SK-N-SH (cell line): ENCODE results near the gene TLE1. TPM values are rescaled to one million over a fixed set of nuclear protein-coding genes. Genes with fewer than 3 reads are reported as not detected.

Experiments used
- CTCF ChIA-PET: fragments of 300-600, 350-600 bp; formaldehyde crosslinking; extraction: SDS; loops from one replicate; lab custom pipeline; 2021; lab: Yijun Ruan, JAX
- POLR2A ChIA-PET: fragments of 350-600 bp; sonication (Branson Sonifier 250); formaldehyde crosslinking; extraction: SDS; loops from one replicate; lab custom pipeline; 2020; ENCODE audit warnings: antibody characterized with exemption, inconsistent platforms; lab: Yijun Ruan, JAX
- DNase-seq: peaks from one replicate; pipeline ENCODE4 v3.0.0; 2012
- H2AFZ ChIP-seq: fragments of 200-600 bp; sonication (generic); 2 replicates; pipeline ENCODE4 v1.8.1; 2016; ENCODE audit warnings: antibody characterized with exemption, mild to moderate bottlenecking, low read depth
- H3F3A ChIP-seq: fragments of 200-600 bp; sonication (generic); replicated peaks from 2 replicates; pipeline ENCODE3; 2016; ENCODE audit warnings: antibody characterized with exemption, mild to moderate bottlenecking; ENCODE audit not compliant: insufficient read depth
- H3K27ac ChIP-seq, 2 experiments: fragments of 200-500 bp in 1 of 2; fragments of 200-600 bp in 1 of 2; sonication (Bioruptor generic) in 1 of 2; sonication (generic), shearing (Covaris generic) in 1 of 2; 2 replicates each; pipeline versions ENCODE4 v1.5.1 to v1.6.1; 2014 to 2016; ENCODE audit warnings: low read depth in 2 of 2, inconsistent platforms in 1 of 2, low read length in 1 of 2, mild to moderate bottlenecking in 1 of 2, mixed read lengths in 1 of 2
- H3K27me3 ChIP-seq: fragments of 200-600 bp; sonication (generic), shearing (Covaris generic); 2 replicates; pipeline ENCODE4 v1.6.1; 2016; ENCODE audit warnings: mixed run types; ENCODE audit not compliant: insufficient read depth
- H3K36me3 ChIP-seq, 2 experiments: fragments of 200-500 bp in 1 of 2; fragments of 200-600 bp in 1 of 2; sonication (Bioruptor generic) in 1 of 2; sonication (generic) in 1 of 2; replicated peaks in 1 of 2; 2 replicates each; pipeline versions ENCODE3 to v1.5.1; 2014 to 2016; ENCODE audit warnings: low read length in 1 of 2, mild to moderate bottlenecking in 1 of 2; ENCODE audit not compliant: insufficient read depth in 2 of 2, control insufficient read depth in 1 of 2
- H3K4me1 ChIP-seq, 2 experiments: fragments of 200-500 bp in 1 of 2; fragments of 200-600 bp in 1 of 2; sonication (Bioruptor generic) in 1 of 2; sonication (generic), shearing (Covaris generic) in 1 of 2; 2 replicates each; pipeline versions ENCODE4 v1.5.1 to v1.6.1; 2014 to 2016; ENCODE audit warnings: low read depth in 1 of 2, low read length in 1 of 2, mixed run types in 1 of 2; ENCODE audit not compliant: insufficient read depth in 2 of 2, control insufficient read depth in 1 of 2
- H3K4me2 ChIP-seq: fragments of 200-600 bp; sonication (generic), shearing (Covaris generic); 2 replicates; pipeline ENCODE4 v1.6.1; 2017; ENCODE audit warnings: mixed run types
- H3K4me3 ChIP-seq, 2 experiments: fragments of 200-500 bp in 1 of 2; fragments of 200-600 bp in 1 of 2; sonication (Bioruptor generic) in 1 of 2; sonication (generic), shearing (Covaris generic) in 1 of 2; 2 replicates each; pipeline versions ENCODE4 v1.5.1 to v1.8.1; 2014 to 2016; ENCODE audit warnings: low read depth in 2 of 2, inconsistent platforms in 1 of 2, low read length in 1 of 2, mild to moderate bottlenecking in 1 of 2, mixed read lengths in 1 of 2, moderate library complexity in 1 of 2
- H3K79me2 ChIP-seq: fragments of 200-600 bp; sonication (generic); 2 replicates; pipeline ENCODE4 v1.8.1; 2017; ENCODE audit warnings: mild to moderate bottlenecking; ENCODE audit not compliant: insufficient read depth
- H3K9ac ChIP-seq: fragments of 200-600 bp; sonication (generic); 2 replicates; pipeline ENCODE4 v1.6.1; 2017; ENCODE audit warnings: mixed run types
- H3K9me2 ChIP-seq: fragments of 200-600 bp; sonication (generic); 2 replicates; pipeline ENCODE4 v1.6.1; 2017; ENCODE audit warnings: mixed run types
- H3K9me3 ChIP-seq: fragments of 200-600 bp; sonication (generic); 2 replicates; pipeline ENCODE4 v1.6.1; 2017; ENCODE audit warnings: mixed run types, mild to moderate bottlenecking, moderate library complexity
- H4K20me1 ChIP-seq: fragments of 200-600 bp; sonication (generic); 2 replicates; pipeline ENCODE4 v1.6.1; 2017; ENCODE audit warnings: mild to moderate bottlenecking, mixed run types; ENCODE audit not compliant: insufficient read depth
- CHD2 ChIP-seq: fragments of 150-350 bp; IDR thresholded peaks from 2 replicates; pipeline ENCODE4 v1.6.1; 2018; ENCODE audit warnings: low read length; ENCODE audit not compliant: partially characterized antibody
- EP300 ChIP-seq, 2 experiments: IDR thresholded peaks; 2 replicates each; pipeline versions ENCODE4 v1.4.0 to v1.6.1; 2012; ENCODE audit warnings: borderline replicate concordance in 1 of 2, low read depth in 1 of 2, low read length in 1 of 2
- FOXJ3 ChIP-seq: sonication (generic); formaldehyde crosslinking; IDR thresholded peaks from 2 replicates; pipeline ENCODE4 v1.5.1; 2020; ENCODE audit warnings: mild to moderate bottlenecking, missing genetic modification reagents
- FOXM1 ChIP-seq: IDR thresholded peaks from 2 replicates; pipeline ENCODE4 v1.4.0; 2012; ENCODE audit warnings: low read depth, mild to moderate bottlenecking
- GABPA ChIP-seq: IDR thresholded peaks from 2 replicates; pipeline ENCODE4 v1.4.0; 2012; ENCODE audit warnings: low read depth, mild to moderate bottlenecking
- GATA2 ChIP-seq: sonication (generic); formaldehyde crosslinking; IDR thresholded peaks from 2 replicates; pipeline ENCODE4 v1.5.0; 2020; ENCODE audit warnings: mild to moderate bottlenecking, missing genetic modification reagents
- JUND ChIP-seq: IDR thresholded peaks from 2 replicates; pipeline ENCODE4 v1.4.0; 2012
- MEF2A ChIP-seq: IDR thresholded peaks from 2 replicates; pipeline ENCODE4 v1.4.0; 2012; ENCODE audit warnings: low read depth, borderline replicate concordance
- MXI1 ChIP-seq: IDR thresholded peaks from 2 replicates; pipeline ENCODE4 v1.6.1; 2012; ENCODE audit warnings: mild to moderate bottlenecking, low read depth, low read length, improper control_type of control experiment
- NRF1 ChIP-seq: IDR thresholded peaks from 2 replicates; pipeline ENCODE4 v1.6.1; 2012; ENCODE audit warnings: low read depth, mild to moderate bottlenecking, low read length
- SIN3A ChIP-seq: IDR thresholded peaks from 2 replicates; pipeline ENCODE4 v1.6.1; 2012; ENCODE audit warnings: low read depth, mild to moderate bottlenecking, low read length, moderate library complexity, borderline replicate concordance
- SMC3 ChIP-seq: IDR thresholded peaks from 2 replicates; pipeline ENCODE4 v1.6.1; 2012; ENCODE audit warnings: low read depth, low read length, improper control_type of control experiment
- TAF1 ChIP-seq: IDR thresholded peaks from 2 replicates; pipeline ENCODE4 v1.6.1; 2012; ENCODE audit warnings: low read depth, mild to moderate bottlenecking, low read length, moderate library complexity, borderline replicate concordance
- TEAD4 ChIP-seq: IDR thresholded peaks from 2 replicates; pipeline ENCODE4 v1.4.0; 2012; ENCODE audit warnings: mild to moderate bottlenecking, borderline replicate concordance; ENCODE audit not compliant: insufficient read depth
- USF1 ChIP-seq: IDR thresholded peaks from 2 replicates; pipeline ENCODE4 v1.4.0; 2012; ENCODE audit warnings: low read depth, borderline replicate concordance
- USF2 ChIP-seq: fragments of 150-350 bp; IDR thresholded peaks from 2 replicates; pipeline ENCODE4 v1.6.1; 2017; ENCODE audit warnings: antibody characterized with exemption, low read length, low read depth, borderline replicate concordance
- WGBS: methylation state at CpG from one replicate; pipeline ENCODE4 v1.1.6; 2017; ENCODE audit warnings: low lambda C conversion rate; 5-methylcytosine and 5-hydroxymethylcytosine counted together
- polyA plus RNA-seq, 3 experiments: library from polyadenylated mRNA; depleted of rRNA; stranded (reverse); fragments of >200 nt; gene quantifications; 2 replicates each; pipeline ENCODE4 v1.2.3, GENCODE V29; 2012
- TF ChIP-seq, protein P1 (sequence below): IDR thresholded peaks from 2 replicates; pipeline ENCODE4 v1.4.0; 2012; ENCODE audit warnings: low read depth, borderline replicate concordance

The TLE1 gene
- polyA plus RNA-seq, 1 of the 3 experiments (the other 2 are of a cell fraction): 33.0 TPM

DNA sequence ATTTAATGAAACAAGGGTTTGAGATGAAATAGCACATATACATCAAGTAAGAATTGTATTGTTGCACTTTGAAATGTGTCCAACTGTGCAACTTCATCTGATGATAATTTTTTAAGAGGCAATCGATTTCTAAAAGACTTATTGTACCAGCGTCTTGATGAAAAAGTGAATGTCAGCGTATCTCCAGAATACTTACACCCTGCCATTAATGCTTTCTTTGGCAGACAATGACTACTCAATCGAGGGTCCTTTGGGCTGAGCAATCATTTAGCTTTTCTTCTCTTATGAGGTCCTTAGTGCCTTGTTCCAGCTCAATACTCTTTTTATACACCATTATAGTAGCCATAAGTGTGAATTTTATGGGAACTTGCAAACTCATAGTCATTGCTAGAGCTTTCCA, 4.7 kb downstream of the TLE1 start:
- Histone ChIP-seq H3K9me2 (no peaks in the 10 kb centered on the region), H3K36me3 (peaks cover 6 to 11% of the 10 kb centered on the region in 2 experiments), H3K79me2 (peaks cover 87% of the 10 kb centered on the region), H3K9ac (no peak overlapping the region), H4K20me1 (peaks cover 18% of the 10 kb centered on the region; the same call in 1 of the 2 replicates), H3F3A (no peaks in the 10 kb centered on the region), H3K27me3 (no peaks in the 10 kb centered on the region), H3K4me3 (no peak overlapping the region), H3K4me1 (peaks cover 6 to 11% of the 10 kb centered on the region in 2 experiments; a peak in 2 of 4 replicates), H3K27ac (no peak overlapping the region), H3K4me2 (no peak overlapping the region; the same call in 1 of the 2 replicates), H2AFZ (no peak overlapping the region), H3K9me3 (no peaks in the 10 kb centered on the region)
- 93% methylated on average over 4 of the region's 4 CpGs for WGBS
- TF ChIP-seq, protein P1, sequence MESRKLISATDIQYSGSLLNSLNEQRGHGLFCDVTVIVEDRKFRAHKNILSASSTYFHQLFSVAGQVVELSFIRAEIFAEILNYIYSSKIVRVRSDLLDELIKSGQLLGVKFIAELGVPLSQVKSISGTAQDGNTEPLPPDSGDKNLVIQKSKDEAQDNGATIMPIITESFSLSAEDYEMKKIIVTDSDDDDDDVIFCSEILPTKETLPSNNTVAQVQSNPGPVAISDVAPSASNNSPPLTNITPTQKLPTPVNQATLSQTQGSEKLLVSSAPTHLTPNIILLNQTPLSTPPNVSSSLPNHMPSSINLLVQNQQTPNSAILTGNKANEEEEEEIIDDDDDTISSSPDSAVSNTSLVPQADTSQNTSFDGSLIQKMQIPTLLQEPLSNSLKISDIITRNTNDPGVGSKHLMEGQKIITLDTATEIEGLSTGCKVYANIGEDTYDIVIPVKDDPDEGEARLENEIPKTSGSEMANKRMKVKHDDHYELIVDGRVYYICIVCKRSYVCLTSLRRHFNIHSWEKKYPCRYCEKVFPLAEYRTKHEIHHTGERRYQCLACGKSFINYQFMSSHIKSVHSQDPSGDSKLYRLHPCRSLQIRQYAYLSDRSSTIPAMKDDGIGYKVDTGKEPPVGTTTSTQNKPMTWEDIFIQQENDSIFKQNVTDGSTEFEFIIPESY: no peak
- TF ChIP-seq USF1: no peak
- TF ChIP-seq USF2: no peak
- no peak for TF ChIP-seq MXI1
- no peak for TF ChIP-seq SMC3
- no peak for TF ChIP-seq NRF1
- no peak for TF ChIP-seq GATA2
- no peak for TF ChIP-seq JUND
- TF ChIP-seq FOXM1: no peak
- DNase-seq: no peak
- POLR2A ChIA-PET: no interaction called here
- CTCF ChIA-PET: interaction anchor here (3.4 kb wide), 1 partner anchor 161 kb away, joined by 19 read pairs; no protein-coding TSS in a partner anchor

DNA sequence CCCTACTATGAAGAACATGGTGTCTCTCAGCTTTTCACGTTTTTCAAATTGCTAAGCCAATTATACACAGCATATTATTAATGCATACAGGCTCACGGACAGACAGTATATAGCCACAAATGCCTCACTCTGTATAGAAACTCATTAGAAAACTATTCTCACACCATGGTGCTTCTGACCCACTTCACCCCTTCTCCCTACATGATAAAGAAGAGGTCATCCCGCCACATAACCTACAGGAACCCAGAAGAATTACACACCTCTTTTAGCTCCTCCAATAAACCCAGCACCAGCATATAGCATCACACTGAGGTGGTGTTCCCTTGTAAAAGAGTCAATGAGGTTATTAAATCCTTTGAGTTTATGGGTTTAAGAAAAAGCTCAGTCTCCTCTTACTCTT, 5.6 kb downstream of the TLE1 start:
- WGBS: 90% methylated on average over 3 of the region's 3 CpGs
- Histone ChIP-seq H3K27me3 (no peaks in the 10 kb centered on the region), H2AFZ (no peak overlapping the region), H3F3A (no peaks in the 10 kb centered on the region), H3K79me2 (peaks cover 97% of the 10 kb centered on the region), H3K27ac (no peak overlapping the region), H3K36me3 (peaks cover 9 to 11% of the 10 kb centered on the region in 2 experiments), H3K4me2 (no peak overlapping the region), H3K4me1 (peaks cover 6 to 11% of the 10 kb centered on the region in 2 experiments; a peak in 2 of 4 replicates), H4K20me1 (peaks cover 18% of the 10 kb centered on the region; the same call in 1 of the 2 replicates), H3K4me3 (no peak overlapping the region), H3K9me3 (no peaks in the 10 kb centered on the region), H3K9ac (no peak overlapping the region), H3K9me2 (no peaks in the 10 kb centered on the region)
- ChIA-PET POLR2A (no interaction called here), CTCF (interaction anchor here (1.0 kb wide), 1 partner anchor 139 kb away, joined by 4 read pairs; no protein-coding TSS in a partner anchor)
- DNase-seq: no peak
- TF ChIP-seq, protein P1: no peak
- TF ChIP-seq GABPA: no peak
- TF ChIP-seq EP300 (IDR thresholded peaks at IDR 0.05; ENCODE audit: borderline replicate concordance in 1 of 2, low read depth in 1 of 2, low read length in 1 of 2): no peak
- no peak for TF ChIP-seq FOXJ3
- TF ChIP-seq MEF2A: no peak
- no peak for TF ChIP-seq TAF1
- TF ChIP-seq TEAD4: no peak
- no peak for TF ChIP-seq CHD2
- TF ChIP-seq SMC3: no peak
- no peak for TF ChIP-seq SIN3A
- no peak for TF ChIP-seq USF1
